DMS153 treated with DMSO at 0.1 percent for 48 hours (cell line): ENCODE measurements around the gene ZBTB49.
A peak's percentile ranks its signal among the peaks of the same experiment; 100 is the strongest.
"Not testable (repeated sequence)": the region's sequence is repeated elsewhere in the genome, so short reads cannot be mapped to it uniquely, and the experiment has no call there.

Source experiments
- DNase-seq: peaks from one replicate; lab custom pipeline; 2025; ENCODE audit not compliant: unreplicated experiment; lab: John Stamatoyannopoulos, UW

Gene ZBTB49

GRCh38 chr4:4289941-4290850, at the start of gene ZBTB49, which contains the start of gene LYAR:
Gene ZBTB49, plus strand, starts transcription at chr4:4290251. Its CDS starts 9,695 bp downstream, at chr4:4299946.
Gene LYAR, minus strand, starts transcription at chr4:4290154. Its CDS starts 6,412 bp downstream, at chr4:4283742.
- peak; percentile 20 for DNase-seq

- no peak for DNase-seq
Observed at GRCh38 chr4:4245172-4245571, 44.9 kb upstream of the ZBTB49 start.

GRCh38 chr4:4247696-4248028, 42.4 kb upstream of the ZBTB49 start:
- no peak for DNase-seq

- peak; percentile 23 for DNase-seq
Observed at GRCh38 chr4:4248029-4248884, 41.8 kb upstream of the ZBTB49 start, which contains the start of gene TMEM128. Gene TMEM128, minus strand, starts transcription at chr4:4248223. Its CDS starts 21 bp downstream, at chr4:4248202.

GRCh38 chr4:4248885-4249203, 41.2 kb upstream of the ZBTB49 start:
- no peak for DNase-seq

- not testable (repeated sequence) for DNase-seq
Observed at GRCh38 chr4:4249342-4249741, 40.7 kb upstream of the ZBTB49 start.

- DNase-seq = no peak
Observed at GRCh38 chr4:4249866-4250265, 40.2 kb upstream of the ZBTB49 start.

GRCh38 chr4:4254199-4254598, 35.9 kb upstream of the ZBTB49 start:
- DNase-seq = no peak

- DNase-seq = no peak
Observed at GRCh38 chr4:4254666-4255065, 35.4 kb upstream of the ZBTB49 start.

GRCh38 chr4:4256799-4257198, 33.3 kb upstream of the ZBTB49 start:
- no peak for DNase-seq

GRCh38 chr4:4257705-4258104, 32.3 kb upstream of the ZBTB49 start:
- not testable (repeated sequence) for DNase-seq

- no peak for DNase-seq
Observed at GRCh38 chr4:4259484-4260100, 30.5 kb upstream of the ZBTB49 start.

- DNase-seq = peak; percentile 3
Observed at GRCh38 chr4:4260185-4260751, 29.8 kb upstream of the ZBTB49 start.

GRCh38 chr4:4267981-4268380, 22.1 kb upstream of the ZBTB49 start:
- no peak for DNase-seq

- DNase-seq = no peak
Observed at GRCh38 chr4:4268776-4269175, 21.3 kb upstream of the ZBTB49 start.

GRCh38 chr4:4269331-4269731, 20.7 kb upstream of the ZBTB49 start:
- DNase-seq = no peak

- DNase-seq = no peak
Observed at GRCh38 chr4:4269856-4270255, 20.2 kb upstream of the ZBTB49 start.

- DNase-seq = no peak
Observed at GRCh38 chr4:4270529-4270928, 19.5 kb upstream of the ZBTB49 start.

GRCh38 chr4:4271912-4272311, 18.1 kb upstream of the ZBTB49 start:
- no peak for DNase-seq

- DNase-seq = no peak
Observed at GRCh38 chr4:4274226-4274625, 15.8 kb upstream of the ZBTB49 start.

GRCh38 chr4:4277531-4277930, 12.5 kb upstream of the ZBTB49 start:
- DNase-seq = no peak
